ENCODE measurements around the gene ARHGEF40.

GRCh38 chr14:21023174-21023573 is 46.9 kb upstream of the ARHGEF40 start:
- TF ChIP-seq CTCF (IDR thresholded peaks at IDR 0.05; ENCODE audit: insufficient read depth, low read length, poor library complexity, severe bottlenecking), result no peak
- no peak for TF ChIP-seq EZH2phosphoT487 (conservative IDR thresholded peaks at IDR 0.05; ENCODE audit: low read length)
